H1 (cell line): Measurements from ENCODE around the gene PANX2. TPM values are rescaled to one million over a fixed set of nuclear protein-coding genes. Genes with fewer than 3 reads are reported as not detected.

Experiments used
- BRCA1 ChIP-seq: IDR thresholded peaks from 2 replicates; pipeline ENCODE4 v1.6.1; 2012; ENCODE audit warnings: low read depth, low read length, improper control_type of control experiment
- CTCF ChIP-seq, 3 experiments: IDR thresholded peaks; 1 replicate in 2 of 3; 2 replicates in 1 of 3; pipeline versions ENCODE4 v1.5.1 to v1.6.1; 2011; ENCODE audit warnings: low read length in 3 of 3, mild to moderate bottlenecking in 3 of 3, inconsistent platforms in 2 of 3, low read depth in 1 of 3, moderate library complexity in 1 of 3; ENCODE audit not compliant: insufficient read depth in 1 of 3; ENCODE audit errors: control extremely low read depth in 1 of 3
- E2F6 ChIP-seq: IDR thresholded peaks from 2 replicates; pipeline ENCODE4 v1.6.1; 2012; ENCODE audit warnings: inconsistent platforms
- EP300 ChIP-seq, 2 experiments: IDR thresholded peaks; 1 replicate in 1 of 2; 2 replicates in 1 of 2; pipeline ENCODE4 v1.6.1; 2011 to 2012; ENCODE audit warnings: low read depth in 2 of 2, low read length in 2 of 2, mild to moderate bottlenecking in 2 of 2, borderline replicate concordance in 1 of 2, inconsistent platforms in 1 of 2, moderate library complexity in 1 of 2
- GABPA ChIP-seq: IDR thresholded peaks from 2 replicates; pipeline ENCODE4 v1.6.1; 2011; ENCODE audit warnings: mild to moderate bottlenecking, low read length, moderate library complexity, borderline replicate concordance; ENCODE audit not compliant: insufficient read depth
- RBBP5 ChIP-seq: IDR thresholded peaks from 2 replicates; pipeline ENCODE4 v1.7.1; 2012; ENCODE audit warnings: low read depth, mild to moderate bottlenecking, inconsistent platforms, low read length, moderate library complexity, borderline replicate concordance
- SIRT6 ChIP-seq: IDR thresholded peaks from one replicate; pipeline ENCODE4 v1.7.1; 2012; ENCODE audit warnings: low read length, inconsistent platforms
- polyA plus RNA-seq, 7 experiments: library from polyadenylated mRNA; depleted of rRNA in 3 of 7; stranded (reverse) in 5 of 7; unstranded in 2 of 7; fragments of >200 nt in 5 of 7; fragments of 200-250 nt in 2 of 7; gene quantifications; 1 replicate in 5 of 7; 2 replicates in 1 of 7; 4 replicates in 1 of 7; pipeline versions ENCODE4 v1.2.1 to v1.2.3, GENCODE V29; 2011 to 2013; ENCODE audit warnings: missing spikeins in 2 of 7, mixed read lengths in 2 of 7
- total RNA-seq: library from RNA; stranded (reverse); fragmentation: NEBNext Ultra II Directional; extraction: Animal tissue kit (Norgen Biotek cat#: 25700); gene quantifications from 2 replicates; pipeline ENCODE4 v1.2.1, GENCODE V29; 2021

PANX2 gene
- total and polyA plus RNA-seq, 2 of the 8 experiments (the other 6 are each of a cell fraction or from before 2014, with no cell fraction given), result 3.5 to 5.0 TPM

- peak; percentile 38 to 75 (median 51); a peak in 3 of 4 replicates for TF ChIP-seq CTCF (IDR thresholded peaks at IDR 0.05; ENCODE audit: control extremely low read depth in 1 of 3, insufficient read depth in 1 of 3, low read depth in 1 of 3, low read length in 3 of 3)
- TF ChIP-seq BRCA1, result no peak
- TF ChIP-seq RBBP5, result no peak
- TF ChIP-seq GABPA, result peak; percentile 33; the same call in 1 of the 2 replicates
- TF ChIP-seq EP300 (IDR thresholded peaks at IDR 0.05; ENCODE audit: borderline replicate concordance in 1 of 2, low read depth in 2 of 2, low read length in 2 of 2), result no peak
- TF ChIP-seq E2F6, result peak; percentile 42; the same call in 1 of the 2 replicates
- no peak for TF ChIP-seq SIRT6
Measured at GRCh38 chr22:50190182-50190940, 19.8 kb downstream of the PANX2 start (continued).
